GM13976 (cell line): ENCODE measurements around the gene C1orf52.

Source experiments
- DNase-seq: peaks from one replicate; pipeline ENCODE4 v3.0.0; 2012; ENCODE audit warnings: low spot score
- CTCF ChIP-seq: IDR thresholded peaks from 2 replicates; pipeline ENCODE4 v1.5.1; 2012; ENCODE audit warnings: borderline replicate concordance, mild to moderate bottlenecking; ENCODE audit not compliant: insufficient read depth; ENCODE audit errors: extremely low read depth, missing control alignments, control extremely low read depth
- in situ Hi-C: fragments of 300-500 bp; cut with MboI; formaldehyde crosslinking; loops from one replicate; pipeline ENCODE4 v1.12.0; 2022; ENCODE audit warnings: low sequenced_read_pairs, mixed read lengths, inconsistent platforms; ENCODE audit not compliant: unreplicated experiment

C1orf52 gene

GRCh38 chr1:85259118-85259911, at the start of gene C1orf52:
Gene C1orf52 (minus strand): TSS chr1:85259662. CDS start chr1:85259633, 29 bp downstream.
- DNase-seq, result peak; percentile 94
- peak; percentile 92 for TF ChIP-seq CTCF
- in situ Hi-C loops, result no loop called here

- TF ChIP-seq CTCF, result no peak
- no peak for DNase-seq
- in situ Hi-C loops, result loop anchor here (25.0 kb wide), 3 partner anchors 403 to 703 kb away; partner anchors contain the start of gene ZNHIT6
Measured at GRCh38 chr1:85308833-85309350, 49.4 kb upstream of the C1orf52 start.

- in situ Hi-C loops, result loop anchor here (25.0 kb wide), 3 partner anchors 404 to 704 kb away; partner anchors contain the start of gene ZNHIT6
- peak; percentile 69 for DNase-seq
- TF ChIP-seq CTCF, result peak; percentile 89
Measured at GRCh38 chr1:85307987-85308832, 48.7 kb upstream of the C1orf52 start.

GRCh38 chr1:85306236-85306635, 46.8 kb upstream of the C1orf52 start:
- no peak for TF ChIP-seq CTCF
- DNase-seq, result no peak
- in situ Hi-C loops, result loop anchor here (25.0 kb wide), 3 partner anchors 406 to 706 kb away; partner anchors contain the start of gene ZNHIT6

- in situ Hi-C loops, result loop anchor here (25.0 kb wide), 3 partner anchors 409 to 709 kb away; partner anchors contain the start of gene ZNHIT6
- TF ChIP-seq CTCF, result no peak
- DNase-seq, result no peak
Measured at GRCh38 chr1:85303440-85304162, 44.1 kb upstream of the C1orf52 start.

- no peak for DNase-seq
- in situ Hi-C loops, result loop anchor here (25.0 kb wide), 3 partner anchors 412 to 712 kb away; partner anchors contain the start of gene ZNHIT6
- TF ChIP-seq CTCF, result no peak
Measured at GRCh38 chr1:85300140-85300539, 40.7 kb upstream of the C1orf52 start.
